ENCODE results near the gene GAK. TPM values are rescaled to one million over a fixed set of nuclear protein-coding genes. Genes with fewer than 3 reads are reported as not detected.

Gene GAK
- total RNA-seq, 2 donors from 2014 or later = 104 to 121 TPM

GRCh38 chr4:834368-835147 is 97.6 kb downstream of the GAK start:
- DNase-seq = no peak
- Histone ChIP-seq H3K9ac (ENCODE audit: extremely low read depth, low read length, poor library complexity, severe bottlenecking) (no peak overlapping the region), H3K27ac (ENCODE audit: low read depth, low read length) (no peak overlapping the region), H3K36me3 (ENCODE audit: control insufficient read depth, insufficient read depth, low read length) (no peaks in the 10 kb centered on the region), H3K4me1 (ENCODE audit: control insufficient read depth, insufficient read depth, low read length) (no peaks in the 10 kb centered on the region), H3K9me3 (ENCODE audit: control insufficient read depth, low read length) (peaks cover 15% of the 10 kb centered on the region), H3K27me3 (ENCODE audit: control insufficient read depth, insufficient read depth, low read length, poor library complexity, severe bottlenecking) (no peaks in the 10 kb centered on the region), H3K4me3 (ENCODE audit: low read length) (no peak overlapping the region)
- TF ChIP-seq, protein P1, sequence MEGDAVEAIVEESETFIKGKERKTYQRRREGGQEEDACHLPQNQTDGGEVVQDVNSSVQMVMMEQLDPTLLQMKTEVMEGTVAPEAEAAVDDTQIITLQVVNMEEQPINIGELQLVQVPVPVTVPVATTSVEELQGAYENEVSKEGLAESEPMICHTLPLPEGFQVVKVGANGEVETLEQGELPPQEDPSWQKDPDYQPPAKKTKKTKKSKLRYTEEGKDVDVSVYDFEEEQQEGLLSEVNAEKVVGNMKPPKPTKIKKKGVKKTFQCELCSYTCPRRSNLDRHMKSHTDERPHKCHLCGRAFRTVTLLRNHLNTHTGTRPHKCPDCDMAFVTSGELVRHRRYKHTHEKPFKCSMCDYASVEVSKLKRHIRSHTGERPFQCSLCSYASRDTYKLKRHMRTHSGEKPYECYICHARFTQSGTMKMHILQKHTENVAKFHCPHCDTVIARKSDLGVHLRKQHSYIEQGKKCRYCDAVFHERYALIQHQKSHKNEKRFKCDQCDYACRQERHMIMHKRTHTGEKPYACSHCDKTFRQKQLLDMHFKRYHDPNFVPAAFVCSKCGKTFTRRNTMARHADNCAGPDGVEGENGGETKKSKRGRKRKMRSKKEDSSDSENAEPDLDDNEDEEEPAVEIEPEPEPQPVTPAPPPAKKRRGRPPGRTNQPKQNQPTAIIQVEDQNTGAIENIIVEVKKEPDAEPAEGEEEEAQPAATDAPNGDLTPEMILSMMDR (conservative IDR thresholded peaks at IDR 0.05) = no peak
- peaks cover 23% of the 10 kb centered on the region for H3K9me3 Mint-ChIP-seq
- H3K27me3 Mint-ChIP-seq (ENCODE audit: insufficient read depth) = peaks cover 5% of the 10 kb centered on the region
- WGBS, 2 experiments (ENCODE audit: insufficient coverage in 1 of 2, insufficient read length in 1 of 2) = 89 to 97% methylated on average over 22 to 29 of the region's 29 CpGs
- peaks cover 2% of the 10 kb centered on the region for H3K4me1 Mint-ChIP-seq
- H3K4me3 Mint-ChIP-seq = no peak overlapping the region
- no peaks in the 10 kb centered on the region for H3K36me3 Mint-ChIP-seq (ENCODE audit: low read depth)
- no peak overlapping the region for H3K27ac Mint-ChIP-seq

GRCh38 chr4:833731-834367 is 98.3 kb downstream of the GAK start:
- no peak overlapping the region for H3K27ac ChIP-seq (ENCODE audit: low read depth, low read length)
- H3K27me3 Mint-ChIP-seq (ENCODE audit: insufficient read depth) = peaks cover 7% of the 10 kb centered on the region
- peaks cover 14% of the 10 kb centered on the region for H3K9me3 ChIP-seq (ENCODE audit: control insufficient read depth, low read length)
- no peak overlapping the region for H3K4me3 ChIP-seq (ENCODE audit: low read length)
- no peak overlapping the region for H3K9ac ChIP-seq (ENCODE audit: extremely low read depth, low read length, poor library complexity, severe bottlenecking)
- peaks cover 2% of the 10 kb centered on the region for H3K4me1 Mint-ChIP-seq
- H3K9me3 Mint-ChIP-seq = peaks cover 20% of the 10 kb centered on the region
- no peak for DNase-seq
- 89 to 93% methylated on average over 15 to 18 of the region's 18 CpGs for WGBS, 2 experiments (ENCODE audit: insufficient coverage in 1 of 2, insufficient read length in 1 of 2)
- no peak overlapping the region for H3K4me3 Mint-ChIP-seq
- H3K27ac Mint-ChIP-seq = no peak overlapping the region
- no peaks in the 10 kb centered on the region for H3K4me1 ChIP-seq (ENCODE audit: control insufficient read depth, insufficient read depth, low read length)
- no peaks in the 10 kb centered on the region for H3K36me3 ChIP-seq (ENCODE audit: control insufficient read depth, insufficient read depth, low read length)
- no peaks in the 10 kb centered on the region for H3K36me3 Mint-ChIP-seq (ENCODE audit: low read depth)
- TF ChIP-seq, protein P1 (conservative IDR thresholded peaks at IDR 0.05) = no peak
- H3K27me3 ChIP-seq (ENCODE audit: control insufficient read depth, insufficient read depth, low read length, poor library complexity, severe bottlenecking) = peaks cover under 1% of the 10 kb centered on the region

GRCh38 chr4:833156-833555 is 99.0 kb downstream of the GAK start:
- peaks cover 14% of the 10 kb centered on the region for H3K27me3 Mint-ChIP-seq (ENCODE audit: insufficient read depth)
- Histone ChIP-seq H3K9me3 (ENCODE audit: control insufficient read depth, low read length) (peaks cover 8% of the 10 kb centered on the region), H3K4me3 (ENCODE audit: low read length) (no peak overlapping the region), H3K9ac (ENCODE audit: extremely low read depth, low read length, poor library complexity, severe bottlenecking) (no peak overlapping the region), H3K27ac (ENCODE audit: low read depth, low read length) (no peak overlapping the region), H3K4me1 (ENCODE audit: control insufficient read depth, insufficient read depth, low read length) (no peaks in the 10 kb centered on the region), H3K27me3 (ENCODE audit: control insufficient read depth, insufficient read depth, low read length, poor library complexity, severe bottlenecking) (peaks cover 7% of the 10 kb centered on the region), H3K36me3 (ENCODE audit: control insufficient read depth, insufficient read depth, low read length) (no peaks in the 10 kb centered on the region)
- TF ChIP-seq, protein P1 (conservative IDR thresholded peaks at IDR 0.05) = no peak
- H3K27ac Mint-ChIP-seq = no peak overlapping the region
- peaks cover 17% of the 10 kb centered on the region for H3K9me3 Mint-ChIP-seq
- no peak overlapping the region for H3K4me3 Mint-ChIP-seq
- DNase-seq = no peak
- peaks cover 2% of the 10 kb centered on the region for H3K4me1 Mint-ChIP-seq
- WGBS, 2 experiments (ENCODE audit: insufficient coverage in 1 of 2, insufficient read length in 1 of 2) = 86 to 89% methylated on average over 4 to 10 of the region's 10 CpGs
- no peaks in the 10 kb centered on the region for H3K36me3 Mint-ChIP-seq (ENCODE audit: low read depth)
